A549 treated with Hydrocortisone at 1 μM for 4 hours (cell line): ENCODE results near the gene TDRD12. TPM values are rescaled to one million over a fixed set of nuclear protein-coding genes. Genes with fewer than 3 reads are reported as not detected.

ENCODE experiments used
- total RNA-seq: library from RNA; stranded (reverse); fragments of 200-300 nt; extraction: Qiagen RNA extraction; gene quantifications from 5 replicates; pipeline ENCODE4 v1.2.3, GENCODE V29; 2022

Gene TDRD12
- 0.09 to 0.40 TPM (median 0.16 TPM) in 5 replicates for total RNA-seq

GRCh38 chr19:32719611-32720059, at the start of gene TDRD12:
TDRD12 (plus strand) TSS chr19:32719767; CDS start chr19:32720073, 306 bp downstream.

GRCh38 chr19:32674931-32675719, 44.4 kb upstream of the TDRD12 start, which contains the start of gene ANKRD27:
ANKRD27 (minus strand) TSS chr19:32675180; CDS start chr19:32659015, 16,165 bp downstream.

GRCh38 chr19:32675720-32676185, 43.8 kb upstream of the TDRD12 start, which contains the start of gene RGS9BP:
RGS9BP (plus strand) TSS chr19:32675848; CDS start chr19:32676264, 416 bp downstream.

GRCh38 chr19:32691291-32691951, 28.1 kb upstream of the TDRD12 start, which contains the start of gene NUDT19:
NUDT19 (plus strand) TSS chr19:32691821; CDS start chr19:32691961, 140 bp downstream.

DNA sequence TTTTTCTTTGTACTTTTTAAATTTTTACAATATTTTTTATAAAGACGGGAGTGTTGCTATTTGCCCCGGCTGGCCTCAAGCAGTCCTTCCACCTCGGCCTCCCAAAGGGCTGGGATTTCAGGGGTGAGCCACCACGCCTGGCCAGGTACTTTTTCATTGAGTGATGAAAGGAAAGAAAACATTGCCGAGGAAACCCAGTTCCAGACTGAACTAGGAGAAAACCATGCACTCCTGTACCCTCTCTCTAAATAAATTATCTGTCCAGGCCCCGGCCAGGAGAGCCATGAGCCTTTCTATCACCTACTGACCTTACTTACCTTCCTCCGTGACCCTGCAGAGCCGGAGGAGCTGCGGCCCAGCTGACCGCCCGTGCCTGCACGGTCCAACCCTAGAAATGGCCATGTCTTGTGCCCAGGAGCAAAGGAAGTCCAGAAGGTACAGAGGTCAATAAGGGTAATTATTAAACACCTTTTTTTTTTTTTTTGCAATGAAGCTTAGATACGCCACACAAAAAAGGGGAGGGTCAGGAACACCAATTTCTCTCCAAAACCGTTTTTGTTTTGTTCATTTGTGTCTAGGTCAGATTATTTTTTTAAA, 149.9 kb downstream of the TDRD12 start, which contains the start of gene SLC7A9:
Gene SLC7A9 (minus strand): TSS at position 399 of the 597 bp plus-strand sequence. CDS start 1,233 bp downstream, outside the sequence.

Other genes with a start within 250 kb of the TDRD12 start
- 391 to 455 TPM (median 435 TPM) in 5 replicates for gene PDCD5, start 138.6 kb upstream of the TDRD12 start, total RNA-seq
- gene ANKRD27, start 44.6 kb upstream of the TDRD12 start, total RNA-seq, result 35.6 to 49.3 TPM (median 44.1 TPM) in 5 replicates
- 0.31 to 0.59 TPM (median 0.44 TPM) in 5 replicates for gene RGS9BP, start 43.9 kb upstream of the TDRD12 start, total RNA-seq
- 33.7 to 38.1 TPM (median 34.6 TPM) in 5 replicates for gene NUDT19, start 27.9 kb upstream of the TDRD12 start, total RNA-seq
- gene SLC7A9, start 150.0 kb downstream of the TDRD12 start, total RNA-seq, result 0.15 to 0.53 TPM (median 0.30 TPM) in 5 replicates